Measurements from ENCODE around the gene ARHGAP15.

ARHGAP15 gene

GRCh38 chr2:143726151-143726845 lies 597.1 kb downstream of the ARHGAP15 start:
- DNase-seq (ENCODE audit: low spot score) = no peak

- no peak for DNase-seq (ENCODE audit: low spot score)
Measured at GRCh38 chr2:143728498-143728897, 599.3 kb downstream of the ARHGAP15 start.

GRCh38 chr2:143729296-143729814 lies 600.1 kb downstream of the ARHGAP15 start:
- DNase-seq (ENCODE audit: low spot score) = no peak

- peak; percentile 43 for DNase-seq (ENCODE audit: low spot score)
Measured at GRCh38 chr2:143730155-143730952, 601.1 kb downstream of the ARHGAP15 start.

- peak; percentile 44 for DNase-seq (ENCODE audit: low spot score)
Measured at GRCh38 chr2:143730953-143731260, 601.7 kb downstream of the ARHGAP15 start.

GRCh38 chr2:143732076-143732475 lies 602.9 kb downstream of the ARHGAP15 start:
- DNase-seq (ENCODE audit: low spot score) = peak; percentile 77

- DNase-seq (ENCODE audit: low spot score) = no peak
Measured at GRCh38 chr2:143732871-143733270, 603.7 kb downstream of the ARHGAP15 start.

GRCh38 chr2:143734507-143734906 lies 605.3 kb downstream of the ARHGAP15 start:
- DNase-seq (ENCODE audit: low spot score) = no peak

GRCh38 chr2:143736904-143737303 lies 607.7 kb downstream of the ARHGAP15 start:
- DNase-seq (ENCODE audit: low spot score) = no peak

- no peak for DNase-seq (ENCODE audit: low spot score)
Measured at GRCh38 chr2:143740431-143740830, 611.2 kb downstream of the ARHGAP15 start.

GRCh38 chr2:143741205-143741604 lies 612.0 kb downstream of the ARHGAP15 start:
- DNase-seq (ENCODE audit: low spot score) = no peak

GRCh38 chr2:143742581-143742980 lies 613.4 kb downstream of the ARHGAP15 start:
- no peak for DNase-seq (ENCODE audit: low spot score)

- no peak for DNase-seq (ENCODE audit: low spot score)
Measured at GRCh38 chr2:143744114-143744513, 614.9 kb downstream of the ARHGAP15 start.

- peak; percentile 81 for DNase-seq (ENCODE audit: low spot score)
Measured at GRCh38 chr2:143745060-143745459, 615.8 kb downstream of the ARHGAP15 start.

GRCh38 chr2:143754742-143755141 lies 625.5 kb downstream of the ARHGAP15 start:
- DNase-seq (ENCODE audit: low spot score) = no peak

GRCh38 chr2:143758629-143759330 lies 629.6 kb downstream of the ARHGAP15 start:
- DNase-seq (ENCODE audit: low spot score) = no peak

- peak; percentile 19 for DNase-seq (ENCODE audit: low spot score)
Measured at GRCh38 chr2:143759455-143759854, 630.2 kb downstream of the ARHGAP15 start.

GRCh38 chr2:143762176-143762928 lies 633.1 kb downstream of the ARHGAP15 start:
- DNase-seq (ENCODE audit: low spot score) = no peak

- no peak for DNase-seq (ENCODE audit: low spot score)
Measured at GRCh38 chr2:143764261-143764660, 635.0 kb downstream of the ARHGAP15 start.

- no peak for DNase-seq (ENCODE audit: low spot score)
Measured at GRCh38 chr2:143764706-143765105, 635.5 kb downstream of the ARHGAP15 start.

GRCh38 chr2:143768991-143769390 lies 639.8 kb downstream of the ARHGAP15 start:
- no peak for DNase-seq (ENCODE audit: low spot score)

- no peak for DNase-seq (ENCODE audit: low spot score)
Measured at GRCh38 chr2:143771939-143772338, 642.7 kb downstream of the ARHGAP15 start.

All from kidney tubule cell (primary cell).